BJ (cell line): ENCODE results near the gene SOX6. TPM values are rescaled to one million over a fixed set of nuclear protein-coding genes. Genes with fewer than 3 reads are reported as not detected.

Experiments used
- CTCF ChIA-PET: fragments of 350-600 bp; formaldehyde crosslinking; extraction: SDS; loops from one replicate; lab custom pipeline; 2021; ENCODE audit warnings: antibody characterized with exemption, inconsistent platforms; lab: Yijun Ruan, JAX
- POLR2A ChIA-PET: fragments of 300-600 bp; sonication (Branson Sonifier 250); formaldehyde crosslinking; extraction: SDS; loops from one replicate; lab custom pipeline; 2021; ENCODE audit warnings: antibody characterized with exemption; lab: Charles Lee
- DNase-seq: peaks from one replicate; pipeline ENCODE4 v3.0.0-alpha.2; 2011; ENCODE audit warnings: low read depth
- H3K27me3 ChIP-seq: 2 replicates; pipeline ENCODE4 v1.6.0; 2011; ENCODE audit warnings: low read length; ENCODE audit not compliant: control insufficient read depth, insufficient read depth
- H3K36me3 ChIP-seq: 2 replicates; pipeline ENCODE4 v1.5.1; 2011; ENCODE audit warnings: low read length; ENCODE audit not compliant: control insufficient read depth, insufficient read depth
- H3K4me3 ChIP-seq: 2 replicates; pipeline ENCODE4 v1.5.1; 2011; ENCODE audit warnings: low read depth, mild to moderate bottlenecking, control low read depth, low read length
- CTCF ChIP-seq: IDR thresholded peaks from 2 replicates; pipeline ENCODE4 v1.5.1; 2011; ENCODE audit warnings: low read depth, mild to moderate bottlenecking, control low read depth, inconsistent platforms, low read length, moderate library complexity; ENCODE audit not compliant: insufficient read depth
- polyA plus RNA-seq: library from polyadenylated mRNA; depleted of rRNA; stranded (reverse); fragments of >200 nt; gene quantifications from 2 replicates; pipeline ENCODE4 v1.2.3, GENCODE V29; 2011

The SOX6 gene
- polyA plus RNA-seq, 1 experiment = 1.9 TPM

- H3K4me3 ChIP-seq = no peak overlapping the region
- DNase-seq = no peak
- no peaks in the 10 kb centered on the region for H3K27me3 ChIP-seq
- POLR2A ChIA-PET = no interaction called here
- H3K36me3 ChIP-seq = no peaks in the 10 kb centered on the region
- CTCF ChIA-PET = interaction anchor here (0.5 to 1.8 kb wide), 2 partner anchors 9 to 12 kb away, joined by 3 read pairs; no protein-coding TSS in a partner anchor
- no peak for TF ChIP-seq CTCF
These were observed 173.8 kb downstream of the SOX6 start for GRCh38 chr11:16182553-16182952.

GRCh38 chr11:16180868-16181267 is 175.5 kb downstream of the SOX6 start:
- Histone ChIP-seq H3K4me3 (no peak overlapping the region), H3K27me3 (no peaks in the 10 kb centered on the region), H3K36me3 (no peaks in the 10 kb centered on the region)
- ChIA-PET POLR2A (no interaction called here), CTCF (interaction anchor here (1.3 kb wide), 1 partner anchor 433 kb away, joined by 3 read pairs; no protein-coding TSS in a partner anchor)
- DNase-seq = no peak
- no peak for TF ChIP-seq CTCF

GRCh38 chr11:16179676-16180075 is 176.7 kb downstream of the SOX6 start:
- no peaks in the 10 kb centered on the region for H3K36me3 ChIP-seq
- POLR2A ChIA-PET = no interaction called here
- no peak for TF ChIP-seq CTCF
- CTCF ChIA-PET = no interaction called here
- H3K27me3 ChIP-seq = no peaks in the 10 kb centered on the region
- H3K4me3 ChIP-seq = no peak overlapping the region
- peak; percentile 48 for DNase-seq

GRCh38 chr11:16178273-16178672 is 178.1 kb downstream of the SOX6 start:
- CTCF ChIA-PET = interaction anchor here (0.5 to 0.9 kb wide), 2 partner anchors 286 to 430 kb away, joined by 3 read pairs; no protein-coding TSS in a partner anchor
- Histone ChIP-seq H3K4me3 (no peak overlapping the region), H3K27me3 (no peaks in the 10 kb centered on the region), H3K36me3 (no peaks in the 10 kb centered on the region)
- POLR2A ChIA-PET = no interaction called here
- TF ChIP-seq CTCF = no peak
- DNase-seq = no peak

- Histone ChIP-seq H3K27me3 (no peaks in the 10 kb centered on the region), H3K4me3 (no peak overlapping the region), H3K36me3 (no peaks in the 10 kb centered on the region)
- ChIA-PET CTCF (interaction anchor here (0.9 kb wide), 1 partner anchor 286 kb away, joined by 3 read pairs; no protein-coding TSS in a partner anchor), POLR2A (no interaction called here)
- no peak for DNase-seq
- TF ChIP-seq CTCF = no peak
These were observed 178.7 kb downstream of the SOX6 start for GRCh38 chr11:16177688-16178087.
